GM19455 (cell line): Measurements from ENCODE around the gene AP5M1.
"Not testable (repeated sequence)": the region's sequence is repeated elsewhere in the genome, so short reads cannot be mapped to it uniquely, and the experiment has no call there.

ENCODE experiments used
- ATAC-seq: cut with Tn5 transposase; IDR thresholded peaks from one replicate; pipeline ENCODE4 v1.9.1; 2021; ENCODE audit not compliant: unreplicated experiment

The AP5M1 gene

GRCh38 chr14:57287745-57288144 lies 19.0 kb downstream of the AP5M1 start:
- ATAC-seq = no peak

- no peak for ATAC-seq
Measured at GRCh38 chr14:57290751-57291150, 22.0 kb downstream of the AP5M1 start.

GRCh38 chr14:57291692-57292647 lies 23.2 kb downstream of the AP5M1 start:
- no peak for ATAC-seq

GRCh38 chr14:57293866-57294837 lies 25.4 kb downstream of the AP5M1 start:
- ATAC-seq = no peak

- no peak for ATAC-seq
Measured at GRCh38 chr14:57295239-57295638, 26.5 kb downstream of the AP5M1 start.

GRCh38 chr14:57297852-57298251 lies 29.1 kb downstream of the AP5M1 start:
- no peak for ATAC-seq

GRCh38 chr14:57299511-57299910 lies 30.7 kb downstream of the AP5M1 start:
- ATAC-seq = no peak

GRCh38 chr14:57302883-57303282 lies 34.1 kb downstream of the AP5M1 start:
- ATAC-seq = no peak

GRCh38 chr14:57314396-57315089 lies 45.8 kb downstream of the AP5M1 start:
- no peak for ATAC-seq

- ATAC-seq = peak; percentile 68
Measured at GRCh38 chr14:57317248-57317833, 48.6 kb downstream of the AP5M1 start.

- ATAC-seq = no peak
Measured at GRCh38 chr14:57319636-57320192, 50.9 kb downstream of the AP5M1 start.

- no peak for ATAC-seq
Measured at GRCh38 chr14:57323721-57324120, 55.0 kb downstream of the AP5M1 start.

GRCh38 chr14:57326253-57326652 lies 57.5 kb downstream of the AP5M1 start:
- ATAC-seq = peak; percentile 88

- no peak for ATAC-seq
Measured at GRCh38 chr14:57329833-57330232, 61.1 kb downstream of the AP5M1 start.

- not testable (repeated sequence) for ATAC-seq
Measured at GRCh38 chr14:57332475-57332874, 63.7 kb downstream of the AP5M1 start.

- ATAC-seq = not testable (repeated sequence)
Measured at GRCh38 chr14:57333726-57334125, 65.0 kb downstream of the AP5M1 start.

GRCh38 chr14:57343545-57344297 lies 75.0 kb downstream of the AP5M1 start:
- not testable (repeated sequence) for ATAC-seq

- ATAC-seq = no peak
Measured at GRCh38 chr14:57345106-57345505, 76.3 kb downstream of the AP5M1 start.

- no peak for ATAC-seq
Measured at GRCh38 chr14:57346741-57347140, 78.0 kb downstream of the AP5M1 start.
